NCI-H1694 (cell line): ENCODE results near the gene SORCS3.

ENCODE experiments used
- DNase-seq: peaks from one replicate; lab custom pipeline; 2025; lab: John Stamatoyannopoulos, UW

SORCS3 gene

GRCh38 chr10:104922810-104923209 is 281.7 kb downstream of the SORCS3 start:
- DNase-seq: no peak

GRCh38 chr10:104923501-104923900 is 282.4 kb downstream of the SORCS3 start:
- DNase-seq: no peak

- DNase-seq: no peak
Observed at GRCh38 chr10:104924101-104924795, 283.2 kb downstream of the SORCS3 start.

GRCh38 chr10:104925232-104925851 is 284.3 kb downstream of the SORCS3 start:
- DNase-seq: peak; percentile 15

GRCh38 chr10:104928734-104929133 is 287.6 kb downstream of the SORCS3 start:
- no peak for DNase-seq

- no peak for DNase-seq
Observed at GRCh38 chr10:104931612-104932134, 290.6 kb downstream of the SORCS3 start.

- DNase-seq: no peak
Observed at GRCh38 chr10:104935656-104936055, 294.6 kb downstream of the SORCS3 start.

GRCh38 chr10:104937567-104937966 is 296.5 kb downstream of the SORCS3 start:
- no peak for DNase-seq

- no peak for DNase-seq
Observed at GRCh38 chr10:104938031-104938430, 296.9 kb downstream of the SORCS3 start.

- DNase-seq: no peak
Observed at GRCh38 chr10:104941662-104942061, 300.6 kb downstream of the SORCS3 start.

- no peak for DNase-seq
Observed at GRCh38 chr10:104947314-104947713, 306.2 kb downstream of the SORCS3 start.

GRCh38 chr10:104957178-104957841 is 316.2 kb downstream of the SORCS3 start:
- no peak for DNase-seq

- DNase-seq: no peak
Observed at GRCh38 chr10:104966563-104967297, 325.6 kb downstream of the SORCS3 start.

- no peak for DNase-seq
Observed at GRCh38 chr10:104980368-104980767, 339.3 kb downstream of the SORCS3 start.

- DNase-seq: no peak
Observed at GRCh38 chr10:104981995-104982394, 340.9 kb downstream of the SORCS3 start.

GRCh38 chr10:104988686-104989085 is 347.6 kb downstream of the SORCS3 start:
- no peak for DNase-seq

GRCh38 chr10:104989880-104990279 is 348.8 kb downstream of the SORCS3 start:
- no peak for DNase-seq

GRCh38 chr10:104993085-104993484 is 352.0 kb downstream of the SORCS3 start:
- DNase-seq: no peak

GRCh38 chr10:105001269-105001668 is 360.2 kb downstream of the SORCS3 start:
- DNase-seq: no peak

GRCh38 chr10:105010411-105011121 is 369.5 kb downstream of the SORCS3 start:
- no peak for DNase-seq

- no peak for DNase-seq
Observed at GRCh38 chr10:105017116-105017515, 376.0 kb downstream of the SORCS3 start.

GRCh38 chr10:105017691-105018090 is 376.6 kb downstream of the SORCS3 start:
- DNase-seq: no peak
